IPS DF 6.9 (cell line): ENCODE results near the gene SLC16A3.

Source experiments
- DNase-seq: peaks from one replicate; pipeline ENCODE4 v3.0.0-alpha.2; 2013; ENCODE audit warnings: low read depth, low spot score
- H3K27ac ChIP-seq: one replicate; pipeline ENCODE4 v1.5.1; 2013; ENCODE audit warnings: low read length, control low read depth
- H3K27me3 ChIP-seq: 2 replicates; pipeline ENCODE4 v1.6.1; 2013; ENCODE audit warnings: mild to moderate bottlenecking, low read length; ENCODE audit not compliant: control insufficient read depth, insufficient read depth
- H3K36me3 ChIP-seq: 2 replicates; pipeline ENCODE4 v1.6.1; 2013; ENCODE audit warnings: low read length; ENCODE audit not compliant: control insufficient read depth, insufficient read depth
- H3K4me1 ChIP-seq: 2 replicates; pipeline ENCODE4 v1.6.1; 2013; ENCODE audit warnings: low read length; ENCODE audit not compliant: control insufficient read depth, insufficient read depth
- H3K4me3 ChIP-seq: 2 replicates; pipeline ENCODE4 v1.5.1; 2013; ENCODE audit warnings: mild to moderate bottlenecking, low read length
- H3K9me3 ChIP-seq: 2 replicates; pipeline ENCODE4 v1.6.1; 2013; ENCODE audit warnings: low read length, inconsistent platforms; ENCODE audit not compliant: control insufficient read depth, insufficient read depth
- WGBS: extraction: QIAGEN DNeasy Blood & Tissue Kit; methylation state at CpG from one replicate; pipeline ENCODE4 v1.1.7; 2013; ENCODE audit warnings: mixed read lengths, missing lambda C conversion rate; ENCODE audit not compliant: insufficient read length, insufficient coverage; 5-methylcytosine and 5-hydroxymethylcytosine counted together

The SLC16A3 gene

GRCh38 chr17:82237746-82238471 is 9.1 kb downstream of the SLC16A3 start:
- no CpG with 5 or more reads among the region's 34 CpGs for WGBS
- H3K4me3 ChIP-seq = no peak overlapping the region
- no peak overlapping the region for H3K27ac ChIP-seq

GRCh38 chr17:82238472-82239201 is 9.8 kb downstream of the SLC16A3 start:
- Histone ChIP-seq H3K4me1 (peaks cover 3% of the 10 kb centered on the region; the same call in 1 of the 2 replicates), H3K36me3 (peaks cover 18% of the 10 kb centered on the region), H3K27me3 (no peaks in the 10 kb centered on the region), H3K9me3 (no peaks in the 10 kb centered on the region), H3K4me3 (no peak overlapping the region), H3K27ac (no peak overlapping the region)
- WGBS = no CpG with 5 or more reads among the region's 33 CpGs
- no peak for DNase-seq

More at GRCh38 chr17:82237746-82238471, 9.1 kb downstream of the SLC16A3 start:
- Histone ChIP-seq H3K9me3 (no peaks in the 10 kb centered on the region), H3K4me1 (peaks cover 3% of the 10 kb centered on the region; the same call in 1 of the 2 replicates), H3K36me3 (peaks cover 11% of the 10 kb centered on the region; the same call in 1 of the 2 replicates), H3K27me3 (no peaks in the 10 kb centered on the region; the same call in 1 of the 2 replicates)
- no peak for DNase-seq

GRCh38 chr17:82239401-82239925 is 10.6 kb downstream of the SLC16A3 start:
- peaks cover 24% of the 10 kb centered on the region for H3K36me3 ChIP-seq
- no peaks in the 10 kb centered on the region for H3K27me3 ChIP-seq
- no peak for DNase-seq
- H3K27ac ChIP-seq = no peak overlapping the region
- WGBS = no CpG with 5 or more reads among the region's 17 CpGs
- no peak overlapping the region for H3K4me3 ChIP-seq
- peaks cover 3% of the 10 kb centered on the region; the same call in 1 of the 2 replicates for H3K4me1 ChIP-seq
- H3K9me3 ChIP-seq = no peaks in the 10 kb centered on the region

GRCh38 chr17:82239926-82240505 is 11.2 kb downstream of the SLC16A3 start:
- DNase-seq = no peak
- H3K36me3 ChIP-seq = peaks cover 29% of the 10 kb centered on the region
- H3K27me3 ChIP-seq = no peaks in the 10 kb centered on the region
- H3K4me3 ChIP-seq = no peak overlapping the region
- no peaks in the 10 kb centered on the region for H3K9me3 ChIP-seq
- peaks cover 3% of the 10 kb centered on the region; the same call in 1 of the 2 replicates for H3K4me1 ChIP-seq
- no peak overlapping the region for H3K27ac ChIP-seq
- WGBS = no CpG with 5 or more reads among the region's 22 CpGs

GRCh38 chr17:82240506-82241182 is 11.8 kb downstream of the SLC16A3 start:
- no CpG with 5 or more reads among the region's 20 CpGs for WGBS
- H3K36me3 ChIP-seq = peaks cover 36% of the 10 kb centered on the region
- DNase-seq = no peak
- no peaks in the 10 kb centered on the region for H3K9me3 ChIP-seq
- no peak overlapping the region for H3K27ac ChIP-seq
- H3K4me1 ChIP-seq = peaks cover 3% of the 10 kb centered on the region; the same call in 1 of the 2 replicates
- H3K4me3 ChIP-seq = no peak overlapping the region
- H3K27me3 ChIP-seq = no peaks in the 10 kb centered on the region

GRCh38 chr17:82241183-82241925 is 12.5 kb downstream of the SLC16A3 start:
- H3K4me3 ChIP-seq = no peak overlapping the region
- H3K27me3 ChIP-seq = no peaks in the 10 kb centered on the region
- H3K9me3 ChIP-seq = no peaks in the 10 kb centered on the region
- no CpG with 5 or more reads among the region's 27 CpGs for WGBS
- H3K4me1 ChIP-seq = 0 out of 2 replicates have a peak, but pooled peaks cover 3% of the 10 kb centered on the region
- no peak for DNase-seq
- no peak overlapping the region for H3K27ac ChIP-seq
- H3K36me3 ChIP-seq = peaks cover 43% of the 10 kb centered on the region

GRCh38 chr17:82241926-82242697 is 13.3 kb downstream of the SLC16A3 start:
- no CpG with 5 or more reads among the region's 20 CpGs for WGBS
- Histone ChIP-seq H3K27me3 (no peaks in the 10 kb centered on the region), H3K4me3 (no peak overlapping the region), H3K27ac (no peak overlapping the region), H3K36me3 (peaks cover 48% of the 10 kb centered on the region), H3K9me3 (no peaks in the 10 kb centered on the region), H3K4me1 (no peaks in the 10 kb centered on the region)
- DNase-seq = no peak

- no CpG with 5 or more reads among the region's 24 CpGs for WGBS
- DNase-seq = no peak
- Histone ChIP-seq H3K4me1 (no peaks in the 10 kb centered on the region), H3K27ac (no peak overlapping the region), H3K9me3 (no peaks in the 10 kb centered on the region), H3K4me3 (no peak overlapping the region), H3K36me3 (peaks cover 52% of the 10 kb centered on the region), H3K27me3 (no peaks in the 10 kb centered on the region)
These were observed 13.8 kb downstream of the SLC16A3 start for GRCh38 chr17:82242698-82242976.

GRCh38 chr17:82242977-82243647 is 14.3 kb downstream of the SLC16A3 start:
- no peaks in the 10 kb centered on the region for H3K27me3 ChIP-seq
- no CpG with 5 or more reads among the region's 29 CpGs for WGBS
- no peak overlapping the region for H3K4me3 ChIP-seq
- H3K4me1 ChIP-seq = no peaks in the 10 kb centered on the region
- no peaks in the 10 kb centered on the region for H3K9me3 ChIP-seq
- H3K27ac ChIP-seq = no peak overlapping the region
- peaks cover 54% of the 10 kb centered on the region for H3K36me3 ChIP-seq
- no peak for DNase-seq
